GM19035 (cell line): ENCODE measurements around the gene ZBTB8B.
"Not testable (repeated sequence)": the region's sequence is repeated elsewhere in the genome, so short reads cannot be mapped to it uniquely, and the experiment has no call there.

ENCODE experiments used
- ATAC-seq: cut with Tn5 transposase; IDR thresholded peaks from one replicate; pipeline ENCODE4 v1.9.1; 2021; ENCODE audit not compliant: unreplicated experiment

Gene ZBTB8B

GRCh38 chr1:32468791-32469190, 3.9 kb downstream of the ZBTB8B start:
- no peak for ATAC-seq

- ATAC-seq, result no peak
Measured at GRCh38 chr1:32470431-32470830, 5.6 kb downstream of the ZBTB8B start.

- ATAC-seq, result no peak
Measured at GRCh38 chr1:32470991-32471694, 6.3 kb downstream of the ZBTB8B start.

GRCh38 chr1:32471695-32472362, 7.0 kb downstream of the ZBTB8B start:
- ATAC-seq, result no peak

- not testable (repeated sequence) for ATAC-seq
Measured at GRCh38 chr1:32472966-32473365, 8.1 kb downstream of the ZBTB8B start.

- no peak for ATAC-seq
Measured at GRCh38 chr1:32474954-32475353, 10.1 kb downstream of the ZBTB8B start.

- ATAC-seq, result no peak
Measured at GRCh38 chr1:32480003-32480402, 15.1 kb downstream of the ZBTB8B start.

GRCh38 chr1:32480761-32481160, 15.9 kb downstream of the ZBTB8B start:
- no peak for ATAC-seq

- not testable (repeated sequence) for ATAC-seq
Measured at GRCh38 chr1:32481788-32482187, 16.9 kb downstream of the ZBTB8B start.

GRCh38 chr1:32485554-32486255, 20.8 kb downstream of the ZBTB8B start:
- ATAC-seq, result no peak

- ATAC-seq, result no peak
Measured at GRCh38 chr1:32486463-32487113, 21.7 kb downstream of the ZBTB8B start.

- no peak for ATAC-seq
Measured at GRCh38 chr1:32487182-32487581, 22.3 kb downstream of the ZBTB8B start.

- ATAC-seq, result no peak
Measured at GRCh38 chr1:32489774-32490454, 25.0 kb downstream of the ZBTB8B start.

- ATAC-seq, result no peak
Measured at GRCh38 chr1:32491386-32491785, 26.5 kb downstream of the ZBTB8B start.

- ATAC-seq, result no peak
Measured at GRCh38 chr1:32494196-32494595, 29.3 kb downstream of the ZBTB8B start.

- no peak for ATAC-seq
Measured at GRCh38 chr1:32494711-32495337, 30.0 kb downstream of the ZBTB8B start.

GRCh38 chr1:32496127-32496526, 31.3 kb downstream of the ZBTB8B start:
- no peak for ATAC-seq

GRCh38 chr1:32498751-32499150, 33.9 kb downstream of the ZBTB8B start:
- no peak for ATAC-seq

- ATAC-seq, result peak; percentile 71
Measured at GRCh38 chr1:32500387-32501209, 35.7 kb downstream of the ZBTB8B start.

- no peak for ATAC-seq
Measured at GRCh38 chr1:32501865-32502264, 37.0 kb downstream of the ZBTB8B start.
